ENCODE measurements around the gene USP22. TPM values are rescaled to one million over a fixed set of nuclear protein-coding genes. Genes with fewer than 3 reads are reported as not detected.
"Not testable (repeated sequence)": the region's sequence is repeated elsewhere in the genome, so short reads cannot be mapped to it uniquely, and the experiment has no call there.

The USP22 gene
- total RNA-seq, 1 experiment from 2014 or later, result 300 TPM

DNA sequence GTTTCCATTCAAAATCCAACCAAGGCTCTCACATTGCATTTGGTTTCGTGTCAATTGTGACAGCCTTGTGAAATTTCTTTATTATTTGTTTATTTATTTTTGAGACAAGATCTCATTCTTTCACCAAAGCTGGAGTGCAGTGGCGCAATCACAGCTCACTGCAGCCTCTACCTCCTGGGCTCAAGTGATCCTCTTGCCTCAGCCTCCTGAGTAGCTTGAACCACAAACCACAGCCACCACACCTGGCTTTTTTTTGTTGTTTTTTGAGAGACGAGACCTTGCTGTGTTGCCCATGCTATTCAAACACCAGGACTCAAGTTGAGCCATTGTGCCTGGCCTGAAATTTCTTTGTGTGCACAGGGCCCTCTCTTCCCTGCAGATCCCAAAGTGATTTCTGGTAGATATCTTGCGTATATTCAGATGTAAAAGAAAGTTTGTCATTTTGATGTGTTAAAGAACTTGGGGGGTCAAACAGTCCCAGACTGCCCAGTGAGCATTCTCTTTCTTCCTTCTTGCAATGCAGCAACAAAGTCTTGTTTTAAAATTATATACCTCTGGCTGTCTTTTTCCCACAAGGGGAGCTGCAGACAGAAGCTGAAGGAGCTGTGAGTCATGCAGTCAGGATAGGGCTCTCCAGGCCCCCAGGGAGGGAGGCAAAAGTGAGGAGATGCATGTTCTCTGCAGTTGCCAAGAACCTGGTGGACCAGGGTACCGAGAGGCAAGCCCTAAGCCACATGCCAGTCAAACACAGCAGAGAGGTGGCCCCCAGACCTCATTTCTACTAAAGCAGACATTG, 15.5 kb upstream of the USP22 start:
- no peak for DNase-seq (ENCODE audit: low spot score)
- in situ Hi-C loops (cut with HindIII; ENCODE audit: low sequenced_read_pairs), result no loop called here

DNA sequence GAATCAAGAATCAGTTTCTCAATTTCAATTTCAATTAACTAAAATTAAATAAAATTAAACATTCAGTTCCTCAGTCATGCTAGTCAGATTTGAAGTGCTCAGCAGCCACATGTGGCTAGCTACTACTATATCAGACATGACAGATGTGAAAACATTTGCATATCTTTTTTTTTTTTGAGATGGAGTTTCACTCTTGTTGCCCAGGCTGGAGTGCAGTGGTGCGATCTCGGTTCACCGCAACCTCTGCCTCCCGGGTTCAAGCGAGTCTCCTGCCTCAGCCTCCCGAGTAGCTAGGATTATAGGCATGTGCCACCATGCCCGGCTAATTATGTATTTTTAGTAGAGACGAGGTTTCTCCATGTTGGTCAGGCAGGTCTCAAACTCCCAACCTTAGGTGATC, 10.2 kb upstream of the USP22 start:
- DNase-seq (ENCODE audit: low spot score); in situ Hi-C loops (cut with HindIII; ENCODE audit: low sequenced_read_pairs): not testable (repeated sequence)

DNA sequence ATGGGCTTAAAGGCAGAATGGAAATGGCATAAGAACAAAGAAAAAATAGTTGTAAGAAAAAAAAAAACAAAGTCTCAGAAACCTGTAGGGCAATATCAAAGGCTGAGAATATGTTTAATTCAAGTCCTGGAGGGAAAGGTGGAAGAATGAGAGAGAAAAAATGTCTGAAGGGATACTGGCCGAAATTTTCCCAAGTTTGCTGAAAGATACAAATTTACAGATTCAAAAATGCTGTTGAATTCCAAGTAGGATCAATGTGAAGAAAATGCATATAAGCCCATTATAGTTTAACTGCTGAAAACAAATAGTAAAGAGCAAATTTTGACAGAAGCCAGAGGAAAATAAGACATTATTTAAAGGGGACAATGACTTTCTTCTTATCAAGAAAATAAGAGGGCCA, 6.6 kb upstream of the USP22 start:
- DNase-seq (ENCODE audit: low spot score), result no peak
- in situ Hi-C loops (cut with HindIII; ENCODE audit: low sequenced_read_pairs), result no loop called here

DNA sequence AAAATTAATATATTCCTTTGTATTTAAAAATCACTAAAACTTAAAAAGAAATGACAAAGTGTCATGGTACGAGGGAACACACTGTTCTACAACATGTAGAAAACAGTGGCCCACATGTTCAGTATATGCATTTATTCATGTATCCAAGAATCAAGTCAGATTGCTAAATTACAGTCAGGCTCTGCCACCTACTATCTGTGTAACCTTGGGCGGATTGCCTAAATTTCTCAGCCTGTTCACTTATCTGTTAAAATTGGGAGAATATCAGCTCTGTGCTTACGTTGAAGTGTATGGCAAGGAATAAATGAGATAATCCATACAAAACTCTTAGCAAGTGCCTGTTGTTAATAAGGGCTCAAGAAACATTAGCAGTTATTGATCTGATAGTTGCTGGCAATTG, 3.4 kb upstream of the USP22 start:
- DNase-seq (ENCODE audit: low spot score), result no peak
- in situ Hi-C loops (cut with HindIII; ENCODE audit: low sequenced_read_pairs), result no loop called here

DNA sequence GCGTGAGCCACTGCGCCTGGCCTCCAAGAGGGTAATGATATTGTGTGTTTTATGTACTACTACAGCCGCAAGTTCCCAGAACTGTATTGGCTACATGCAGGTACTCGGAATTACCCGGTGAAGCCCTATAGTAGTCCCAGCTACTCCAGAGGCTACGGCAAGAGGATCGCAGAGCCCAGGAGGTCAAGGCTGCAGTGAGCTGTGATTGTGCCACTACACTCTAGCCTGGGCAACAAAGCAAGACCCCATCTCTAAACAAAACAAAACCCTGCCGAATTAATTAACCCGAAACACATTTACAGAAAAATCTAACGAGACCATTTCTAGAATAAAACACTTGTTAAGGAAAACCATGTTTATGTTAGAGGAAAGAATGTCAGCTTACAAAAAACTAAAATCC, 2.2 kb upstream of the USP22 start:
- in situ Hi-C loops (cut with HindIII; ENCODE audit: low sequenced_read_pairs), result no loop called here

DNA sequence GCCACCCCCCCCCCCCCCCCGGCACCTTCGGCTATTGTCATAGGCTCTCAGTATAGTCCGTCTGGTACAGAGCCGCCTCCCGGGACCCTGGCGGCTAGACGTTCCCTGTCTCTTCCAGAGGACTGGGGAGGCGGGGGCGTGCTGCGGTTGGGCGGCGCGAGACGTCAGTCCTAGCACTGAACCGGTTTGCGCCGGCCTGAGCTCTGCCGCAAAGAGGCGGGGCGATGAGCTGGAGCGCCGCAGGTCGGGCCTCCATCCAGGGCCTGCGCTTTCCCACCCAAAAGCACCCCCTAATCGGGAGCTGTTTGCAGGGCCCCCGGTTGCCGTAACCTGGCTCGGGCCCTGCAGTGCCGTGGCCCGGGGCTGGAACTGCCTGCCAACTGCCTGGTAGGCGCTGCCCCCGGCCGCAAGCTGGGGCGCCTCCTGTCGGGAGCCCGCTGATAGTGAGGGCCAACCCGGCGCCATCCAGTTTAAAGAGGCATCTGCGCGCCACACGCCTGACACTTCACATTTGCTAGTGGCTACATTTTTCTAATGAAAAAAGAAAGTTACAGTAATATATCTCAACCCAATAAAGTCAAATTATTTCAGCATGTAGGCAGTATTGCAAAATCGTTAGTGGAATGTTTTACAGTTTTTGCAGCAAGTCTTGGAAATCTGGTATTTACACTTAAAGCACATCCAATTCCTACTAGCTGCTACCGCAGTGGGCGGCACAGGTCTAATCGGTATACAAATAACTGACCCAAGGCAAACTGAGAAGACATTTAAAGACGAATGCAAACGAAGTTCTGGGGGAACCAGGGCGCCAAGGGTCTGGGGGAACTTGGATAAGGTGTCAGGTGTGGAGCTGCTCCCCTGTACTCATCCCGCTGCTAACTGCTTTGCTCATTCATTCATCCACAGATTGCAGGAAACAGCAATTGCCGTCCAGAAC, 753 bp upstream of the USP22 start:
- peak; percentile 99 for DNase-seq (ENCODE audit: low spot score)
- in situ Hi-C loops (cut with HindIII; ENCODE audit: low sequenced_read_pairs), result no loop called here

More for the DNA sequence above, 2.2 kb upstream of the USP22 start:
- DNase-seq (ENCODE audit: low spot score), result no peak

DNA sequence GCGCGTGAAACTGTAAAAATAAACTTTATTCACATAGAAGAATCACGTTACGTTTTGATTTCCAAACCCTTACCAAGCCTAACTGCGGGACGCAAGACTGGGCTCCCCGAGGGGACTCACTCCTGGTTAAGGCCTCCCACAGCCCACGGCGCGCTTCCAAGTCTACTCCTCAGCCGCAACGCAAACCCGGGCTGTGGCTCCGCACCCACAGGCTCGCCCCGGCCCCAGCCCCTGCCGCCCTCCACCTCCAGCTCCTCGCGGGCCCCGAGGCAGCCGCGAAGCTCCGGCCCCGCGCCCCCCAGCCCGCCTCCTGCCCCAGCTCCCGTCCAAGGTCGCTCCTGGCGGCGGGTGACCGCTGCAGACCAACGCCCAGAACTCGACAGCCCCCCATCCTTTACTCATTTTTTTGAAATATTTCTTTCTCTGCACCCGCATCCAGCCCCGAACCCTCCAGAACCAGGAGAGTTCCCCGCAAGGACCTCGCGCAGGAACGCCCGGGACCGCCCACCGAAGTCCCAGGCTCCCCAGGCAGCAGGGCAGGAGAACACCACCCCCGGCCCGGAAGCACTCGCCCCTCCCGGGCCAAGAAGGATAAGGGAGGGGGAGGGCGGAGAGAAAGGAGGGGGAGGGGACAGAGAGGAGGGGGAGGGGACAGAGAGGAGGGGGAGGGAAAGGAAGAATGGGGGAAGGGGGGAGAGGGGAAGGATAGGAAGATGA, 912 bp downstream of the USP22 start:
- in situ Hi-C loops (cut with HindIII; ENCODE audit: low sequenced_read_pairs), result no loop called here

DNA sequence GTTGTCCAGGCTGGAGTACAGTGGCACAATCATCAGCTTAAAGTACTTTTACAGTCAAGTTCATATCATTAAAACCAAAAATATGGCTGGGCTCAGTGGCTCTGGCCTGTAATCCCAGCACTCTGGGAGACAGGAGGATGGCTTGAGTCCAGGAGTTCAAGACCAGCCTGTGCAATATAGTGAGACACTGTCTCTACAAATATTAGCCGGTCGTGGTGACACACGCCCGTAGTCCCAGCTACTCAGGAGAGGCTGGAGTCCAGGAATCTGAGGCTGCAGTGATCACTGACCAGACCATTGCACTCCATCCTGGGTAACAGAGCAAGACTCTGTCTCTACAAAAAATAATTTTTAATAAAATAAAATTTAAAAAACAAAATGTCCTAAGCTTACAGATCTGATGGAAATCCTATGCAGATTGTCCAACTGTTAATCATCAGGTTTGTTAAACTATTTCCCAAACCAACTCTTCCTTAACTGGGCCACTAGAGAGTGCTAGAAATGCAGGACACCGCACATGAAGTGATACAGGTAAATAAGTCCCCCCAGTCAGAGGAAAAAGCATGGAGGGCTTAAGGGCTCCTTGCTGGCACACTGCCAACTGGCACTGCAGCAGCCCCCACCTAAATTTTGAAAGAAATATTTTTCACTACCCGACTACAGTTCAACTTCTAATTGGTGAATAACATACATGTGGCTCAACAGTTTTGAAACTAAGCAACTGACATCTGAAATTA, 2.8 kb downstream of the USP22 start:
- in situ Hi-C loops (cut with HindIII; ENCODE audit: low sequenced_read_pairs), result no loop called here
- DNase-seq (ENCODE audit: low spot score), result peak; percentile 75

More for the DNA sequence above, 912 bp downstream of the USP22 start:
- DNase-seq (ENCODE audit: low spot score), result peak; percentile 66

DNA sequence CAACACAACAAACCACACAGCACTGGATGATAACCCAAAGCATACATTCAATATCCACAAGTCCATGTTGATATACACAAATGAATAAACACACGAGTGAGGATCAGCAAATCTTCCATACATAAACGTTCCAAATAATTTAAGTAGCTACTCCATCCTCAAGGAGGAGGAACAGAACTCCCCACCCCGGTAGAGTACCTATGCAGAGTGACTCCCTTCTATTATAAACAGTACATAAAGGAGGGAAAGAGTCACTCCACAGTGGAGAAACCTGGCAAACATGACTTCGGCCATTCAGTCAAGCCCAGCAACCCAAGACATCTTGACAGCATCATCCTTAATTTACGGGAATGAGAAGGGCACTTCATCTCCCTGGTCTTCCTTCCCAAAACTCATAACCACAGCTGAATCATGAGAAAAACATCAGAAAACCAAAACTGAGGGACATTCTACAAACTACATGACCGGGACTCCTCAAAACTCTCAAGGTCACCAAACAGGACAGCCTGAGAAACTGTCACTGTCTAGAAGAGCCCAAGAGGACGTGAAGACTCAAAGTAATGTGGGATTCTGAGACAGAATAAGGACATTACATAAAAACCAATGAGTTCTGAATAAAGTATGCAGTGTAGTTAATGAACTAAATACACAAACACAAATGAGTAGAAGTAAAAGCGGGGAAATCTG, 5.6 kb downstream of the USP22 start:
- in situ Hi-C loops (cut with HindIII; ENCODE audit: low sequenced_read_pairs), result no loop called here
- DNase-seq (ENCODE audit: low spot score), result no peak

DNA sequence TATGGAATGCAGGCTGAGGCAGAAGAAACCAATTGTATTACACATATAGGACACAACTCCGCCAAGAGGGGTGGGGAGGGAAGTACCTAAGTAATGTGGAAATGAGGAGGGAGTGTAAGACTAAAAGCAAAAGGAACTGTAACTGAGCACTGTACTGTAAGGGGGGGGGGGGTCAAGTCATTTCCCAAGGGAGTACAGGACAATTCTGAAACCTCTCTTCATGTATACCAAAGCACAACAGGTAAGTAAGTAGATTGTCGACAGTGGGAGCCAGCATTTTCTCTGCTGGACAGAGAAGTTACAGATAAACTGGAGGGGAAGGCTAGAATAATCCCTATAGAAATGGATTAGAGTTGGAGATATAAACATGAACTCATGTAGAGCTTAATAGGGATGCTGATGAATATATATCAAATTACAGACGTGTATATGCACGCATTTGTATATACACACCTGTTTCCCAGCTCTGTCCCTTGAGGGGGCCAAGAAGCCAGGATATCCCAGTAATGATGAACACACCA, 6.4 kb downstream of the USP22 start:
- in situ Hi-C loops (cut with HindIII; ENCODE audit: low sequenced_read_pairs), result no loop called here

DNA sequence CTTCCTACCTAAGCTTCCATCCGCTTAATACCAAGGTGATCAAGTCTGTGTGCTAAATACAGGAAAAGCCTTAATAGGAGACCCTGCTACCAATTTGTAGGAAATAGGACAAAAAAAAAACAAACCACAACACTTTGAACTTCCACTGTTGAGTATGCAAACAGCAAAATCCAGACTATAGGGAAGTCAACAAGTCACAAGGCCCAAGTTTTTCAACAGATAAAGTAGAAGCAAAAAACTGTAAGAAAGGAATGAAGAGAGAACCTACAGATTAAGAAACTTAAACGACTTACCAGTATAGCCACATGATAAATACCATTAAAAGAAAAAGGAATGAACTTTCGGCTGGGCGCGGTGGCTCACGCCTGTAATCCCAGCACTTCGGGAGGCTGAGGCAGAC, 7.4 kb downstream of the USP22 start:
- DNase-seq (ENCODE audit: low spot score), result no peak
- in situ Hi-C loops (cut with HindIII; ENCODE audit: low sequenced_read_pairs), result no loop called here

More for the DNA sequence above, 6.4 kb downstream of the USP22 start:
- no peak for DNase-seq (ENCODE audit: low spot score)

DNA sequence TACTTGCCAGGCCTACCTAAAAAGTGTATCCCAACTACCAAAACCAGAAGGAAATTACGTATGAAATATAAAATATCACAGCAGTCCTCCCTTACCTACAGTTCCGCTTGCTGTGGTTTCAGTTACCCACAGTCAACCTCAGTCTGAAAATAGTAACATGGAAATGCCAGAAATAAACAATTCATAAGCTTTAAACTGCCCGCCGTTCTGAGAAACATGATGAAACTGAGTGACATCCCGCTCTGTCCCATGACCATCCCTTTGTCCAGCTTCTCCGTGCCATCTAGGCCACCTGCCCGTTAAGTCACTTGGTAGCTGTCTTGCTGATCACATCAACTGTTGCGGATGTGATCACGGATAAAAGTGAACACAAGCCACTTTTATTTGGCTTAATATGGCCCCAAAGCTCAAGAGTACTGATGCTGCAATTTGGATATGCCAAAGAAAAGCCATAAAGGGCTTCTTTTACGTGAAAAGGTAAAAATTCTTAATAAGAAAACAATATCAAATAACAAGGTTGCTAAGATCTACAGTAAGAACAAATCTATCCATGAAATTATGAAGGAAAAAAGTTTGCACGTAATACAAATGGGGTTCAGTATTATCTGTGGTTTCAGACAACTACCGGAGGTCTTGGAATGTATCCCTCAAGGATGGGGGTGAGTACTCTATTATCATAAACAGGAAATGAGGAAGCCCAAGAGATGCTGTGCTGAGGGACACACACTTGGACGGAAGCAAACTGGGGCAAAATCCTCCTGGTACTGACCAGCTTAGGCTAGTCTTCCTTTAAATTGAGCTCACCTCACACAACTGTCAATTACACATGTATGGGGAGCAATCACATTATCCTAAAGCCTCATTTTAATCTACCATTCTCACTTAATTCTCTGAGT, 8.2 kb downstream of the USP22 start:
- in situ Hi-C loops (cut with HindIII; ENCODE audit: low sequenced_read_pairs), result no loop called here
- peak; percentile 69 for DNase-seq (ENCODE audit: low spot score)

DNA sequence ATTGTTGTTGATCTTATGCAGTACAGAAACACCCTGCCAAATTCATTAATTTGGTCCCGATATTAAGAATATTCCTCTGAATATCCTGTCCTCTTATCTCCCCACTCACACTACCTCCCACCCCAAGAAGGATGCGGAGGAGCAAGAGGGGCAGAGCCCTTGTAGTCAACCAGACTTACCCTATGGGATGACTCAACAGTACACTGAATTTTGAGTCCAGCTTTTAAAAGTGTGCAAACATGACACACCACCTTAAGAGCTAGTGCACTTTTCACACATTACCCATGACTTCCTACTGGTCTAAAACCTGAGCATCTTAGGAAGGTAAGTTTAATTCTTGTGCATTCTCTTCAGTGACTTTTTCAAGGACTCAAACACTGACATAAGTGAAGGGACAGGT, 9.5 kb downstream of the USP22 start:
- DNase-seq (ENCODE audit: low spot score), result no peak
- in situ Hi-C loops (cut with HindIII; ENCODE audit: low sequenced_read_pairs), result no loop called here

DNA sequence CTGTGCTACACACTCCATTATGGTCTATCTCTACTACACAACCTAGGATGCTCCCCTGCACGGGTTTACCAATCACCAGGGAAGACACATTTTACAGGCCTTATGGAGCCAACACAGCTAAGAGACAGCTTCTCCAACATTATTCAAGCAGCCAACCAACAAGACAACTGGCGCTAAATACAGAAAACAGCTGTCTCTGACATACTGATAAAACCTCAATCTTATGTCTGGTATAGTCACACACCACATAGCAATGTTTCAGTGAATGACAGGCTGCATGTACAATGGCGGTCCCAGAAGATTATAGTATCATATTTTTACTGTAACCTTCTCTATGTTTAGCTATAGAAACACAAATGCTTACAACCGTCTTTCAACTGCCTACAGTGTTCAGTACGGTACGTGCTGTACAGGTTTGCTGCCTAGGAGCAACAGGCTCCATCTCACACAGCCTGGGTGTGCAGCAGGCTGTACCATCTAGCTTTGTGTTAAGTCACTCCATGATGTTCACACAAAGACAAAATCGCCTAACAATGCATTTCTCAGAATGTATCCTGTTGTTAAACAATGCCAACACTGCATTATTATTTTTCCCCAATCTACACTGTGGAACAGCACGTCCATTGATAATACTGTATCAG, 10.9 kb downstream of the USP22 start:
- in situ Hi-C loops (cut with HindIII; ENCODE audit: low sequenced_read_pairs), result no loop called here
- DNase-seq (ENCODE audit: low spot score), result peak; percentile 10

DNA sequence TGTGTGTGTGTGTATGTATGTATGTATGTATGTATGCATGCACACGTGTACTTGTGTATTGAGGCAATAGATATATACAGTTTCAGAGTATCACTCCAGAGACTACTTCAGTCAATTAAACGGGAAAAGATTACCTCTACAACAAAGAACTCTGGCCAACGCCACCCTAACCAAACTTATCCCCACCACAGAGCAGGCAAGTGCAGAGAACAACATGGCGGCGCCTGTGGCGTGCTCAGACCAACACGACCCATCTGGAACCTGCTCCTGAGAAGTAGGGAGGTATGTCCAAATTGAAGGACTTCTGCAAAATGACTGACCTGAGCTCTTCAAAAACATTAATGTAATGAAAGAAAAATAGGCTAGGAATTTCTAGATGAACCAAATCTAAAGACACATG, 12.4 kb downstream of the USP22 start:
- in situ Hi-C loops (cut with HindIII; ENCODE audit: low sequenced_read_pairs), result no loop called here
- DNase-seq (ENCODE audit: low spot score), result no peak

DNA sequence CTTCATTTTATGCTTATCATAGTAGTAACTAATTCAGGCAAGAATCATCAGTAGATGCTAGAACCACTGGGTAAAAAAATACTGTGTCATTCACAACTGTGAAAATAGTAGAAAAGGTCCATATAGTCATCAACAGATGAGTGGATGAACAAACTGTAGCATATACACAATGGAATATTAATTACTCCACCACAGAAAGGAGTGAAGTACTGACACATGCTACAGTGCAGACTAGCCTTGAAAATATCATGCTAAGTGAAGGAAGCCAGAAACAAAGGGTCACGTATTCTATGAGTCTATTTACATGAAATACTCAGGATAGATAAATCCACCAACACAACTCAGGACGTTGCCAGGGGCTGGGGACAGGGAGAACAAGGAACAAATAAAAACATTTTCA, 13.3 kb downstream of the USP22 start:
- DNase-seq (ENCODE audit: low spot score), result no peak
- in situ Hi-C loops (cut with HindIII; ENCODE audit: low sequenced_read_pairs), result no loop called here

DNA sequence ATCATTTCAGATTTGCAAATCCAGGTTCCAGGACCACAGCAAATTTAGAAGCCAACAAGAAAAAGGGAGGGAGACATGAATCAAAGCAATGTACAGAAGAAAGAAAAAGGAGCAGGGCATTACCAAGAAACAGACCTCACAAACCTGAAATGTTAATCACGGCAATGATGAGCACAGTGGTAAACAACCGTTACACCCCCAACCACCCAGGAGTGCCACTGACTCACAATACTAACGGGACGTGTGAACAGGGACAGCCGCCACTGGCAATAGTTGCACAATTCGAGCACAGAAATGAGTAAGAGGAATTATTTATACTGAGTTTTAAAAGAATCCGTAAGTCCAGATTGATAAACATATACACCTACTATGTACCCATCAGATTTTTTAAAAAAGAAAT, 13.8 kb downstream of the USP22 start:
- DNase-seq (ENCODE audit: low spot score), result peak; percentile 34
- in situ Hi-C loops (cut with HindIII; ENCODE audit: low sequenced_read_pairs), result no loop called here
